GM12878 (cell line): ENCODE data around the gene PES1. TPM values are rescaled to one million over a fixed set of nuclear protein-coding genes. Genes with fewer than 3 reads are reported as not detected.

Experiments used
- ASH2L ChIP-seq: fragments of 300-600, 200-600 bp; sonication (generic); IDR thresholded peaks from 2 replicates; pipeline ENCODE4 v1.6.1; 2017; ENCODE audit warnings: low read depth, mild to moderate bottlenecking, borderline replicate concordance
- BACH1 ChIP-seq: fragments of 450-650 bp; IDR thresholded peaks from 2 replicates; pipeline ENCODE4 v1.6.1; 2017; ENCODE audit warnings: mild to moderate bottlenecking, borderline replicate concordance
- BRCA1 ChIP-seq: IDR thresholded peaks from 2 replicates; pipeline ENCODE4 v1.6.1; 2011; ENCODE audit warnings: low read depth, low read length, improper control_type of control experiment
- DPF2 ChIP-seq: fragments of 450-650 bp; IDR thresholded peaks from 2 replicates; pipeline ENCODE4 v1.6.1; 2017; ENCODE audit warnings: mild to moderate bottlenecking
- EZH2 ChIP-seq: IDR thresholded peaks from 2 replicates; pipeline ENCODE4 v1.6.1; 2012; ENCODE audit warnings: low read depth, mild to moderate bottlenecking, control low read depth, inconsistent platforms, low read length, borderline replicate concordance; ENCODE audit not compliant: control insufficient read depth
- FOXM1 ChIP-seq: IDR thresholded peaks from 2 replicates; pipeline ENCODE4 v1.6.1; 2012; ENCODE audit warnings: low read depth, mild to moderate bottlenecking, inconsistent platforms, low read length, moderate library complexity
- HCFC1 ChIP-seq: fragments of 150-350 bp; IDR thresholded peaks from 2 replicates; pipeline ENCODE4 v1.6.1; 2014; ENCODE audit warnings: low read length
- IKZF1 ChIP-seq: fragments of 450-650 bp; conservative IDR thresholded peaks from 2 replicates; pipeline ENCODE4 v1.6.1; 2017; ENCODE audit warnings: antibody characterized with exemption, mild to moderate bottlenecking
- MEF2B ChIP-seq: fragments of 450-650 bp; IDR thresholded peaks from 2 replicates; pipeline ENCODE4 v1.6.1; 2018; ENCODE audit warnings: mild to moderate bottlenecking, moderate library complexity; ENCODE audit not compliant: partially characterized antibody, poor library complexity, severe bottlenecking
- MTA2 ChIP-seq: fragments of 450-650 bp; IDR thresholded peaks from 2 replicates; pipeline ENCODE4 v1.6.1; 2016; ENCODE audit warnings: low read depth, mild to moderate bottlenecking, moderate library complexity
- NBN ChIP-seq: fragments of 450-650 bp; IDR thresholded peaks from 2 replicates; pipeline ENCODE4 v1.6.1; 2016
- PBX3 ChIP-seq: IDR thresholded peaks from 2 replicates; pipeline ENCODE4 v1.6.1; 2011; ENCODE audit warnings: mild to moderate bottlenecking, low read depth, low read length, moderate library complexity; ENCODE audit not compliant: insufficient replicate concordance
- POLR2AphosphoS5 ChIP-seq: IDR thresholded peaks from 2 replicates; pipeline ENCODE4 v1.6.1; 2011; ENCODE audit warnings: mild to moderate bottlenecking, low read length, inconsistent platforms
- PRDM15 ChIP-seq: fragments of 450-650 bp; formaldehyde crosslinking; IDR thresholded peaks from 2 replicates; pipeline ENCODE4 v1.4.0; 2020; ENCODE audit warnings: mild to moderate bottlenecking, moderate library complexity
- RAD51 ChIP-seq: fragments of 450-650 bp; IDR thresholded peaks from 2 replicates; pipeline ENCODE4 v1.6.1; 2016; ENCODE audit warnings: moderate library complexity, mild to moderate bottlenecking, inconsistent platforms
- RFX5 ChIP-seq: IDR thresholded peaks from 2 replicates; pipeline ENCODE4 v1.6.1; 2011; ENCODE audit warnings: low read depth, low read length, improper control_type of control experiment
- SIX5 ChIP-seq: IDR thresholded peaks from 2 replicates; pipeline ENCODE4 v1.6.1; 2011; ENCODE audit warnings: mild to moderate bottlenecking, low read depth, low read length, moderate library complexity; ENCODE audit not compliant: severe bottlenecking
- SMAD5 ChIP-seq: IDR thresholded peaks from 2 replicates; pipeline ENCODE4 v1.6.1; 2016; ENCODE audit warnings: antibody characterized with exemption, low read depth
- STAT1 ChIP-seq: fragments of 450-650 bp; conservative IDR thresholded peaks from 2 replicates; pipeline ENCODE4 v1.6.1; 2014; ENCODE audit warnings: antibody characterized with exemption, mild to moderate bottlenecking
- SUZ12 ChIP-seq: fragments of 200-600 bp; sonication (generic); IDR thresholded peaks from one replicate; pipeline ENCODE4 v1.6.1; 2018; ENCODE audit warnings: antibody characterized with exemption, mild to moderate bottlenecking; ENCODE audit not compliant: unreplicated experiment
- ZNF687 ChIP-seq: fragments of 450-650 bp; IDR thresholded peaks from 2 replicates; pipeline ENCODE4 v1.6.1; 2017; ENCODE audit warnings: mild to moderate bottlenecking, moderate library complexity
- ZSCAN29 ChIP-seq: fragments of 450-650 bp; IDR thresholded peaks from 2 replicates; pipeline ENCODE4 v1.6.1; 2017; ENCODE audit warnings: mild to moderate bottlenecking, moderate library complexity
- polyA plus RNA-seq, 11 experiments: library from polyadenylated mRNA; depleted of rRNA in 4 of 11; unstranded in 6 of 11; stranded (reverse) in 5 of 11; fragments of >200 nt; fragmentation: Nextera tagmentation in 4 of 11; fragmentation: Illumina TruSeq in 1 of 11; extraction: Ambion mirVana in 4 of 11; extraction: Trizol in 1 of 11; gene quantifications; 1 replicate in 1 of 11; 2 replicates in 10 of 11; pipeline versions ENCODE4 v1.2.1 to v1.2.3, GENCODE V29; 2011 to 2016; ENCODE audit warnings: inconsistent platforms in 2 of 11, missing spikeins in 2 of 11, low read depth in 1 of 11
- total RNA-seq, 4 experiments: library from RNA; depleted of rRNA in 3 of 4; stranded (reverse); fragments of >200 nt in 3 of 4; fragmentation: Illumina TruSeq in 1 of 4; extraction: Trizol in 1 of 4; gene quantifications; 2 replicates each; pipeline versions ENCODE4 v1.2.1 to v1.2.3, GENCODE V29; 2013 to 2021

The PES1 gene
- total and polyA plus RNA-seq, 10 of the 15 experiments (the other 5 are each of a cell fraction or from before 2014, with no cell fraction given) = 6.9 to 139 (median 106) TPM

GRCh38 chr22:30609260-30610185 is 17.8 kb upstream of the PES1 start (continued):
- no peak for TF ChIP-seq PRDM15 (CRISPR knock-in tag)
- no peak for TF ChIP-seq RAD51
- no peak for TF ChIP-seq SUZ12
- peak; percentile 26 for TF ChIP-seq MEF2B
- TF ChIP-seq ZNF687 = peak; percentile 60; the same call in 1 of the 2 replicates
- TF ChIP-seq BACH1 = peak; percentile 39; the same call in 1 of the 2 replicates
- TF ChIP-seq STAT1 = no peak
- no peak for TF ChIP-seq EZH2
- TF ChIP-seq BRCA1 = no peak
- no peak for TF ChIP-seq SIX5
- TF ChIP-seq RFX5 = no peak
- no peak for TF ChIP-seq HCFC1
- TF ChIP-seq MTA2 = no peak
- TF ChIP-seq IKZF1 = peak; percentile 95
- TF ChIP-seq POLR2AphosphoS5 = no peak
- peak; percentile 54; the same call in 1 of the 2 replicates for TF ChIP-seq FOXM1
- TF ChIP-seq SMAD5 = no peak
- no peak for TF ChIP-seq ASH2L
- TF ChIP-seq DPF2 = peak; percentile 46; the same call in 1 of the 2 replicates
- no peak for TF ChIP-seq ZSCAN29
- TF ChIP-seq PBX3 = peak; percentile 30
- no peak for TF ChIP-seq NBN
